HUES48 (cell line): ENCODE data around the gene NIT2.
A peak's percentile ranks its signal among the peaks of the same experiment; 100 is the strongest.
"Not testable (repeated sequence)": the region's sequence is repeated elsewhere in the genome, so short reads cannot be mapped to it uniquely, and the experiment has no call there.

Experiments used
- H3K27ac ChIP-seq: one replicate; pipeline ENCODE4 v1.7.0; 2013; ENCODE audit warnings: low read depth, low read length, inconsistent platforms
- H3K27me3 ChIP-seq: 2 replicates; pipeline ENCODE4 v1.6.1; 2013; ENCODE audit warnings: mild to moderate bottlenecking, low read length; ENCODE audit not compliant: control insufficient read depth, insufficient read depth
- H3K36me3 ChIP-seq: 2 replicates; pipeline ENCODE4 v1.6.1; 2013; ENCODE audit warnings: low read length; ENCODE audit not compliant: control insufficient read depth, insufficient read depth
- H3K4me1 ChIP-seq: 2 replicates; pipeline ENCODE4 v1.6.1; 2013; ENCODE audit warnings: mild to moderate bottlenecking, low read length; ENCODE audit not compliant: control insufficient read depth, insufficient read depth
- H3K4me3 ChIP-seq: 2 replicates; pipeline ENCODE4 v1.5.1; 2013; ENCODE audit warnings: mild to moderate bottlenecking, low read depth, low read length
- H3K9ac ChIP-seq: 2 replicates; pipeline ENCODE4 v1.6.1; 2013; ENCODE audit warnings: mild to moderate bottlenecking, low read depth, low read length, moderate library complexity
- H3K9me3 ChIP-seq: 2 replicates; pipeline ENCODE4 v1.6.1; 2013; ENCODE audit warnings: low read length; ENCODE audit not compliant: control insufficient read depth, insufficient read depth

The NIT2 gene

GRCh38 chr3:100319951-100320350, 14.6 kb upstream of the NIT2 start:
- Histone ChIP-seq H3K27ac (no peak overlapping the region), H3K27me3 (no peaks in the 10 kb centered on the region), H3K4me3 (no peak overlapping the region), H3K4me1 (no peaks in the 10 kb centered on the region), H3K36me3 (peaks cover 35% of the 10 kb centered on the region), H3K9ac (no peak overlapping the region), H3K9me3 (no peaks in the 10 kb centered on the region)

GRCh38 chr3:100324044-100324443, 10.5 kb upstream of the NIT2 start:
- Histone ChIP-seq H3K36me3 (peaks cover 25% of the 10 kb centered on the region), H3K27me3 (no peaks in the 10 kb centered on the region), H3K9me3 (no peaks in the 10 kb centered on the region), H3K4me3 (no peak overlapping the region), H3K4me1 (no peaks in the 10 kb centered on the region), H3K9ac (no peak overlapping the region), H3K27ac (no peak overlapping the region)

- no peak overlapping the region for H3K27ac ChIP-seq
- no peak overlapping the region for H3K4me3 ChIP-seq
- no peaks in the 10 kb centered on the region for H3K4me1 ChIP-seq
- H3K27me3 ChIP-seq: no peaks in the 10 kb centered on the region
- H3K36me3 ChIP-seq: peaks cover 12% of the 10 kb centered on the region
- H3K9me3 ChIP-seq: no peaks in the 10 kb centered on the region
- no peak overlapping the region for H3K9ac ChIP-seq
Measured at GRCh38 chr3:100325827-100326226, 8.7 kb upstream of the NIT2 start.

GRCh38 chr3:100327377-100327776, 7.2 kb upstream of the NIT2 start:
- H3K27me3 ChIP-seq, H3K4me1 ChIP-seq, H3K4me3 ChIP-seq, H3K9ac ChIP-seq, H3K27ac ChIP-seq, H3K9me3 ChIP-seq: not testable (repeated sequence)
- H3K36me3 ChIP-seq: peaks cover 11% of the 10 kb centered on the region

- no peak overlapping the region for H3K9ac ChIP-seq
- H3K4me1 ChIP-seq: no peaks in the 10 kb centered on the region
- H3K9me3 ChIP-seq: no peaks in the 10 kb centered on the region
- H3K4me3 ChIP-seq: no peak overlapping the region
- H3K36me3 ChIP-seq: peaks cover 6% of the 10 kb centered on the region; the same call in 1 of the 2 replicates
- H3K27ac ChIP-seq: no peak overlapping the region
- peaks cover 4% of the 10 kb centered on the region; the same call in 1 of the 2 replicates for H3K27me3 ChIP-seq
Measured at GRCh38 chr3:100329800-100330489, 4.6 kb upstream of the NIT2 start.

GRCh38 chr3:100330651-100331050, 3.9 kb upstream of the NIT2 start:
- Histone ChIP-seq H3K9ac (no peak overlapping the region), H3K27ac (no peak overlapping the region), H3K4me3 (no peak overlapping the region), H3K36me3 (0 out of 2 replicates have a peak, but pooled peaks cover under 1% of the 10 kb centered on the region), H3K27me3 (peaks cover 4% of the 10 kb centered on the region; the same call in 1 of the 2 replicates), H3K4me1 (peaks cover 7% of the 10 kb centered on the region; the same call in 1 of the 2 replicates), H3K9me3 (no peaks in the 10 kb centered on the region)

GRCh38 chr3:100331660-100332059, 2.9 kb upstream of the NIT2 start:
- no peak overlapping the region for H3K4me3 ChIP-seq
- H3K9ac ChIP-seq: no peak overlapping the region
- H3K27ac ChIP-seq: no peak overlapping the region
- peaks cover 7% of the 10 kb centered on the region; the same call in 1 of the 2 replicates for H3K4me1 ChIP-seq
- H3K27me3 ChIP-seq: peaks cover 4% of the 10 kb centered on the region; the same call in 1 of the 2 replicates
- no peaks in the 10 kb centered on the region for H3K9me3 ChIP-seq
- H3K36me3 ChIP-seq: no peaks in the 10 kb centered on the region

GRCh38 chr3:100333051-100333450, 1.5 kb upstream of the NIT2 start:
- Histone ChIP-seq H3K9ac (no peak overlapping the region), H3K4me1 (peaks cover 7% of the 10 kb centered on the region; the same call in 1 of the 2 replicates)

GRCh38 chr3:100333970-100334487, 528 bp upstream of the NIT2 start:
- H3K4me3 ChIP-seq: peak overlapping the region; percentile 69
- peaks cover 4% of the 10 kb centered on the region; the same call in 1 of the 2 replicates for H3K27me3 ChIP-seq
- H3K9me3 ChIP-seq: no peaks in the 10 kb centered on the region
- H3K4me1 ChIP-seq: peaks cover 7% of the 10 kb centered on the region; the same call in 1 of the 2 replicates
- H3K9ac ChIP-seq: peak overlapping the region; percentile 60
- H3K27ac ChIP-seq: peak overlapping the region; percentile 66
- no peaks in the 10 kb centered on the region for H3K36me3 ChIP-seq

More at GRCh38 chr3:100333051-100333450, 1.5 kb upstream of the NIT2 start:
- Histone ChIP-seq H3K36me3 (no peaks in the 10 kb centered on the region), H3K9me3 (no peaks in the 10 kb centered on the region), H3K27ac (no peak overlapping the region), H3K4me3 (no peak overlapping the region), H3K27me3 (peaks cover 4% of the 10 kb centered on the region; the same call in 1 of the 2 replicates)

- H3K27ac ChIP-seq: no peak overlapping the region
- peaks cover 4% of the 10 kb centered on the region; the same call in 1 of the 2 replicates for H3K27me3 ChIP-seq
- peaks cover 7% of the 10 kb centered on the region; the same call in 1 of the 2 replicates for H3K4me1 ChIP-seq
- H3K36me3 ChIP-seq: peaks cover 7% of the 10 kb centered on the region
- H3K9ac ChIP-seq: peak overlapping the region; percentile 80
- H3K4me3 ChIP-seq: peak overlapping the region; percentile 69
- no peaks in the 10 kb centered on the region for H3K9me3 ChIP-seq
Measured at GRCh38 chr3:100335434-100335833, 877 bp downstream of the NIT2 start.

- H3K27me3 ChIP-seq, H3K27ac ChIP-seq, H3K4me3 ChIP-seq, H3K4me1 ChIP-seq, H3K9me3 ChIP-seq, H3K9ac ChIP-seq: not testable (repeated sequence)
- peaks cover 11% of the 10 kb centered on the region for H3K36me3 ChIP-seq
Measured at GRCh38 chr3:100336229-100336628, 1.7 kb downstream of the NIT2 start.
